HCT116 (cell line): Measurements from ENCODE around the gene C10orf90.

Source experiments
- CEBPB ChIP-seq: IDR thresholded peaks from 2 replicates; pipeline ENCODE4 v1.6.1; 2012; ENCODE audit warnings: low read depth
- CTCF ChIP-seq, 3 experiments: fragments of 200-600 bp in 1 of 3; sonication (generic) in 1 of 3; IDR thresholded peaks in 2 of 3; conservative IDR thresholded peaks in 1 of 3; 2 replicates each; pipeline ENCODE4 v1.5.1; 2012 to 2017; ENCODE audit warnings: low read depth in 2 of 3, low read length in 2 of 3, antibody characterized with exemption in 1 of 3, borderline replicate concordance in 1 of 3, control low read depth in 1 of 3, mild to moderate bottlenecking in 1 of 3, mixed read lengths in 1 of 3, mixed run types in 1 of 3, moderate library complexity in 1 of 3; ENCODE audit not compliant: insufficient read depth in 1 of 3
- EGR1 ChIP-seq: IDR thresholded peaks from 2 replicates; pipeline ENCODE4 v1.6.1; 2012; ENCODE audit warnings: low read depth
- ELF1 ChIP-seq: IDR thresholded peaks from 2 replicates; pipeline ENCODE4 v1.6.1; 2012; ENCODE audit warnings: low read depth, borderline replicate concordance
- EZH2 ChIP-seq: fragments of 200-600 bp; sonication (generic); IDR thresholded peaks from 2 replicates; pipeline ENCODE4 v1.6.1; 2017; ENCODE audit warnings: antibody characterized with exemption, mixed run types
- EZH2phosphoT487 ChIP-seq: fragments of 200-600 bp; IDR thresholded peaks from 2 replicates; pipeline ENCODE4 v1.6.1; 2018; ENCODE audit warnings: antibody characterized with exemption, borderline replicate concordance
- MAX ChIP-seq: IDR thresholded peaks from 2 replicates; pipeline ENCODE4 v1.6.1; 2012
- POLR2A ChIP-seq: IDR thresholded peaks from 2 replicates; pipeline ENCODE4 v1.7.0; 2011; ENCODE audit warnings: borderline replicate concordance; ENCODE audit not compliant: insufficient read depth, insufficient read length; ENCODE audit errors: extremely low read depth
- SP1 ChIP-seq: IDR thresholded peaks from 2 replicates; pipeline ENCODE4 v1.6.1; 2012; ENCODE audit warnings: low read depth
- SRF ChIP-seq: IDR thresholded peaks from 2 replicates; pipeline ENCODE4 v1.6.1; 2012; ENCODE audit warnings: low read depth
- YY1 ChIP-seq: IDR thresholded peaks from 2 replicates; pipeline ENCODE4 v1.6.1; 2011; ENCODE audit warnings: low read length, low read depth, moderate library complexity, mild to moderate bottlenecking; ENCODE audit not compliant: insufficient replicate concordance; ENCODE audit errors: extremely low read depth
- ZBTB33 ChIP-seq: IDR thresholded peaks from 2 replicates; pipeline ENCODE4 v1.6.1; 2011; ENCODE audit warnings: mild to moderate bottlenecking, low read length, moderate library complexity; ENCODE audit not compliant: insufficient replicate concordance; ENCODE audit errors: extremely low read depth

- TF ChIP-seq ELF1 = no peak
- TF ChIP-seq CTCF (IDR thresholded peaks at IDR 0.05 in 2 of 3, conservative IDR thresholded peaks at IDR 0.05 in 1 of 3; ENCODE audit: borderline replicate concordance in 1 of 3, insufficient read depth in 1 of 3, low read depth in 2 of 3, low read length in 2 of 3) = no peak
- TF ChIP-seq MAX = no peak
- no peak for TF ChIP-seq CEBPB
- no peak for TF ChIP-seq EZH2
- no peak for TF ChIP-seq SRF
- no peak for TF ChIP-seq EGR1
- TF ChIP-seq POLR2A = no peak
- TF ChIP-seq YY1 = no peak
- TF ChIP-seq SP1 = no peak
- no peak for TF ChIP-seq EZH2phosphoT487
- TF ChIP-seq ZBTB33 = no peak
These were observed 33.0 kb downstream of the C10orf90 start for GRCh38 chr10:126637501-126637900.
